Testis (tissue), 2 donors: ENCODE data around the gene PDZD4.

ENCODE experiments used
- POLR2A ChIP-seq: fragments of 450-650 bp; IDR thresholded peaks from one replicate; pipeline ENCODE4 v1.6.1; 2017; ENCODE audit warnings: antibody characterized with exemption, mild to moderate bottlenecking, moderate library complexity
- TF ChIP-seq, protein P1 (sequence below), 3 experiments: fragments of 450-650 bp in 2 of 3; fragments of 200-600 bp in 1 of 3; sonication (generic) in 1 of 3; IDR thresholded peaks; one replicate each; pipeline ENCODE4 v1.5.1; 2016 to 2019; ENCODE audit warnings: antibody characterized with exemption in 3 of 3, mild to moderate bottlenecking in 2 of 3, moderate library complexity in 1 of 3

DNA sequence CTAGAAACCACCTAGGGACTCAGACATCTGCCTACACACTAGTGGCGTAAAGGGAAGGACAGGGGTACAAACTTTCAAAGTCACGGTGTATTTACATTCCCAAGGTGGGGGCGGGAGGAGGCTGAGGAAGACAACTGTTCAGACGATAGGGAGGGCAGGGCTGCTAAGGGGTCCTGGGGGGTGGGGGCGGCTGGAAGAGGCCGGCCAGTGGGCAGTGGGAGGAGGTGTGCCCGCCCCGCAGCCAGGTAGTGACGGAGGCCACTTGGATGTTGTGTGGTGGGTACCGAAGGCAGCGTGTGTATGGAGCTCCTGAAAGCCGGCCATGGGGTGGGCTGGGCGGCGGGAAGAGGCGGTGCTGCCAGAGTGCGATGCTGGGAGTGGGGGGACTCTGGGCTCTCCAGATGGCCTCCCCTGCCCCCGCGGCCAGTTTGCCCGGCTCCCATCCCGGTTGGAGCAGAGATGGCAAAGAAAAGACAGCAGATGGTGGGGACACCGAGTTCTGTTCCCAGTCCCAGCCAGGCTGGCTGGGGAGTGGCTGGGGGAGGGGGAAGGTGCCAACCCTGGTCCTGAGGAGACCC lies 31.5 kb upstream of the PDZD4 start:
- TF ChIP-seq, protein P1, sequence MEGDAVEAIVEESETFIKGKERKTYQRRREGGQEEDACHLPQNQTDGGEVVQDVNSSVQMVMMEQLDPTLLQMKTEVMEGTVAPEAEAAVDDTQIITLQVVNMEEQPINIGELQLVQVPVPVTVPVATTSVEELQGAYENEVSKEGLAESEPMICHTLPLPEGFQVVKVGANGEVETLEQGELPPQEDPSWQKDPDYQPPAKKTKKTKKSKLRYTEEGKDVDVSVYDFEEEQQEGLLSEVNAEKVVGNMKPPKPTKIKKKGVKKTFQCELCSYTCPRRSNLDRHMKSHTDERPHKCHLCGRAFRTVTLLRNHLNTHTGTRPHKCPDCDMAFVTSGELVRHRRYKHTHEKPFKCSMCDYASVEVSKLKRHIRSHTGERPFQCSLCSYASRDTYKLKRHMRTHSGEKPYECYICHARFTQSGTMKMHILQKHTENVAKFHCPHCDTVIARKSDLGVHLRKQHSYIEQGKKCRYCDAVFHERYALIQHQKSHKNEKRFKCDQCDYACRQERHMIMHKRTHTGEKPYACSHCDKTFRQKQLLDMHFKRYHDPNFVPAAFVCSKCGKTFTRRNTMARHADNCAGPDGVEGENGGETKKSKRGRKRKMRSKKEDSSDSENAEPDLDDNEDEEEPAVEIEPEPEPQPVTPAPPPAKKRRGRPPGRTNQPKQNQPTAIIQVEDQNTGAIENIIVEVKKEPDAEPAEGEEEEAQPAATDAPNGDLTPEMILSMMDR (IDR thresholded peaks at IDR 0.05) = no peak
- TF ChIP-seq POLR2A = no peak
